Measurements from ENCODE around the gene OSBPL2.

OSBPL2 gene

GRCh38 chr20:62208061-62208794 lies 30.1 kb upstream of the OSBPL2 start:
- no peak for DNase-seq (ENCODE audit: low read depth)
- no peak overlapping the region for H3K4me3 ChIP-seq (ENCODE audit: low read depth, low read length)
- no peak for TF ChIP-seq CTCF (IDR thresholded peaks at IDR 0.05; ENCODE audit: insufficient read depth, low read depth, low read length, missing control alignments)

- DNase-seq (ENCODE audit: low read depth): no peak
- no peak overlapping the region for H3K4me3 ChIP-seq (ENCODE audit: low read depth, low read length)
- no peak for TF ChIP-seq CTCF (IDR thresholded peaks at IDR 0.05; ENCODE audit: insufficient read depth, low read depth, low read length, missing control alignments)
These were observed 29.2 kb upstream of the OSBPL2 start for GRCh38 chr20:62208795-62209755.

GRCh38 chr20:62209850-62210495 lies 28.3 kb upstream of the OSBPL2 start:
- no peak overlapping the region for H3K4me3 ChIP-seq (ENCODE audit: low read depth, low read length)
- no peak for DNase-seq (ENCODE audit: low read depth)
- no peak for TF ChIP-seq CTCF (IDR thresholded peaks at IDR 0.05; ENCODE audit: insufficient read depth, low read depth, low read length, missing control alignments)

- no peak for TF ChIP-seq CTCF (IDR thresholded peaks at IDR 0.05; ENCODE audit: insufficient read depth, low read depth, low read length, missing control alignments)
- no peak overlapping the region for H3K4me3 ChIP-seq (ENCODE audit: low read depth, low read length)
- no peak for DNase-seq (ENCODE audit: low read depth)
These were observed 27.8 kb upstream of the OSBPL2 start for GRCh38 chr20:62210496-62210855.

GRCh38 chr20:62211216-62211615 lies 27.1 kb upstream of the OSBPL2 start:
- H3K4me3 ChIP-seq (ENCODE audit: low read depth, low read length): no peak overlapping the region
- no peak for TF ChIP-seq CTCF (IDR thresholded peaks at IDR 0.05; ENCODE audit: insufficient read depth, low read depth, low read length, missing control alignments)
- DNase-seq (ENCODE audit: low read depth): no peak

- DNase-seq (ENCODE audit: low read depth): no peak
- TF ChIP-seq CTCF (IDR thresholded peaks at IDR 0.05; ENCODE audit: insufficient read depth, low read depth, low read length, missing control alignments): no peak
- H3K4me3 ChIP-seq (ENCODE audit: low read depth, low read length): no peak overlapping the region
These were observed 26.5 kb upstream of the OSBPL2 start for GRCh38 chr20:62211769-62212288.

All from GM12865 (cell line).